ENCODE results near the gene FHIT. TPM values are rescaled to one million over a fixed set of nuclear protein-coding genes. Genes with fewer than 3 reads are reported as not detected.

FHIT gene
- total RNA-seq, 1 donor from 2014 or later, result 5.7 TPM

GRCh38 chr3:59886790-59887189 is 1364.5 kb downstream of the FHIT start:
- Histone ChIP-seq H3K4me3 (no peak overlapping the region), H3K4me2 (no peak overlapping the region), H3K36me3 (no peaks in the 10 kb centered on the region), H3K9me3 (ENCODE audit: low read depth) (no peaks in the 10 kb centered on the region), H4K20me1 (ENCODE audit: low read depth) (no peaks in the 10 kb centered on the region), H3K27ac (no peak overlapping the region), H2AFZ (replicated peaks) (no peak overlapping the region), H3K9ac (no peak overlapping the region), H3K27me3 (no peaks in the 10 kb centered on the region), H3K4me1 (no peaks in the 10 kb centered on the region), H3K79me2 (ENCODE audit: low read depth) (no peaks in the 10 kb centered on the region), H3F3A (ENCODE audit: low read depth) (no peaks in the 10 kb centered on the region)
- no peaks in the 10 kb centered on the region for H3K27me3 Mint-ChIP-seq (ENCODE audit: insufficient read depth, low read depth)
- DNase-seq (ENCODE audit: low spot score), result no peak
- no peaks in the 10 kb centered on the region for H3K9me3 Mint-ChIP-seq
- no peaks in the 10 kb centered on the region for H3K36me3 Mint-ChIP-seq
- H3K4me1 Mint-ChIP-seq, result no peaks in the 10 kb centered on the region
- H3K4me3 Mint-ChIP-seq, result no peak overlapping the region
- TF ChIP-seq, protein P1, sequence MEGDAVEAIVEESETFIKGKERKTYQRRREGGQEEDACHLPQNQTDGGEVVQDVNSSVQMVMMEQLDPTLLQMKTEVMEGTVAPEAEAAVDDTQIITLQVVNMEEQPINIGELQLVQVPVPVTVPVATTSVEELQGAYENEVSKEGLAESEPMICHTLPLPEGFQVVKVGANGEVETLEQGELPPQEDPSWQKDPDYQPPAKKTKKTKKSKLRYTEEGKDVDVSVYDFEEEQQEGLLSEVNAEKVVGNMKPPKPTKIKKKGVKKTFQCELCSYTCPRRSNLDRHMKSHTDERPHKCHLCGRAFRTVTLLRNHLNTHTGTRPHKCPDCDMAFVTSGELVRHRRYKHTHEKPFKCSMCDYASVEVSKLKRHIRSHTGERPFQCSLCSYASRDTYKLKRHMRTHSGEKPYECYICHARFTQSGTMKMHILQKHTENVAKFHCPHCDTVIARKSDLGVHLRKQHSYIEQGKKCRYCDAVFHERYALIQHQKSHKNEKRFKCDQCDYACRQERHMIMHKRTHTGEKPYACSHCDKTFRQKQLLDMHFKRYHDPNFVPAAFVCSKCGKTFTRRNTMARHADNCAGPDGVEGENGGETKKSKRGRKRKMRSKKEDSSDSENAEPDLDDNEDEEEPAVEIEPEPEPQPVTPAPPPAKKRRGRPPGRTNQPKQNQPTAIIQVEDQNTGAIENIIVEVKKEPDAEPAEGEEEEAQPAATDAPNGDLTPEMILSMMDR (IDR thresholded peaks at IDR 0.05), result no peak
- no peak for TF ChIP-seq EZH2phosphoT487 (IDR thresholded peaks at IDR 0.05)
- TF ChIP-seq EZH2 (IDR thresholded peaks at IDR 0.05), result no peak
- H3K27ac Mint-ChIP-seq, result no peak overlapping the region

DNA sequence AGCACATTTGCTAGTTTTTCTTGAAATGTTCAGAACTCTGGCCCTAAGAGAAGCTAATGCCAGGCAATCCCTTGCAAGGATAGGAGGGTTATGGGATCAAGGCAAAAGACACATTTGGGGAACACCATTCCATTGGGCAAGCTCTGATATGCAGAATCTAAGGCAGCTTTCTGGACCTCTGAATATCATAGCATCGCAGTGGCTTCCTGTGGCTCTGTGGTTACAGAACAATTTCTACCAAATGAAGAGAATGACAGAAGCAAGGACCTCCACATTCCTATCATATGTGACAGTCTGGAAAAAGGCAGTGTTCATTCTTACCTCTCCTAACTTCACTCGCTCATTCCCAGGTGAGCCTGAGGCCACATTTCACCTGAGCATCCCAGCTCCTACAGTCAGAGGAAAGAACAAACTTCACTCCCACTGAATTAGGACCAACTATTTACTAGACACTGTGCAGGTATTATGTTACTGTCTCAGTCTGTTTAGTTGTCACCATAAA is 1365.3 kb downstream of the FHIT start:
- no peaks in the 10 kb centered on the region for H3K4me1 ChIP-seq
- Mint-ChIP-seq H3K27ac (no peak overlapping the region), H3K4me1 (no peaks in the 10 kb centered on the region), H3K4me3 (no peak overlapping the region), H3K36me3 (no peaks in the 10 kb centered on the region), H3K27me3 (ENCODE audit: insufficient read depth, low read depth) (no peaks in the 10 kb centered on the region), H3K9me3 (no peaks in the 10 kb centered on the region)
- DNase-seq (ENCODE audit: low spot score), result no peak
- H2AFZ ChIP-seq (replicated peaks), result no peak overlapping the region
- no peak overlapping the region for H3K4me2 ChIP-seq
- no peaks in the 10 kb centered on the region for H3K27me3 ChIP-seq
- no peak overlapping the region for H3K9ac ChIP-seq
- no peak overlapping the region for H3K4me3 ChIP-seq
- no peaks in the 10 kb centered on the region for H3K9me3 ChIP-seq (ENCODE audit: low read depth)
- no peaks in the 10 kb centered on the region for H3K36me3 ChIP-seq
- H3F3A ChIP-seq (ENCODE audit: low read depth), result no peaks in the 10 kb centered on the region
- H4K20me1 ChIP-seq (ENCODE audit: low read depth), result no peaks in the 10 kb centered on the region
- TF ChIP-seq EZH2phosphoT487 (IDR thresholded peaks at IDR 0.05), result no peak
- TF ChIP-seq EZH2 (IDR thresholded peaks at IDR 0.05), result no peak
- TF ChIP-seq, protein P1 (IDR thresholded peaks at IDR 0.05), result no peak
- H3K79me2 ChIP-seq (ENCODE audit: low read depth), result no peaks in the 10 kb centered on the region
- H3K27ac ChIP-seq, result no peak overlapping the region

DNA sequence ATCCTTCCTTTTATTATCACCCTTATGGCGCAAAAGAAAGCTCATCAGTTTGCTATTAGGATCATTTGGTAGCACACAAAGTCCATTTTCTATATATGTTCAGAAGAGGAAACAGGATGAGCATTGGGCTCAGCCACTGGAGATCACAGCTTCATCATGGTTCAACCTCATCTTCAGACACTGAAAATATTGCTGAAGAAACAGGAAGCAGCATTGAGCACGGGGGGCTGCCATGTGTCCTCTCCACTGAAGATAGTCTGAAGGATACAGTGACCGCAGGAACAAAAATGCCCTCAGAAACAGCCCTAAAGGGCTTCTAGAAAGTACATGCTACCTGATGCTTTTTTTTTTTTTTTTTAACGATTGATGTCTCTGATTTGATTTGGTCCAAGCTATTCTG is 1366.2 kb downstream of the FHIT start:
- no peaks in the 10 kb centered on the region for H3K9me3 Mint-ChIP-seq
- Histone ChIP-seq H2AFZ (replicated peaks) (no peak overlapping the region), H3K27ac (no peak overlapping the region), H4K20me1 (ENCODE audit: low read depth) (no peaks in the 10 kb centered on the region), H3F3A (ENCODE audit: low read depth) (no peaks in the 10 kb centered on the region), H3K36me3 (no peaks in the 10 kb centered on the region), H3K79me2 (ENCODE audit: low read depth) (no peaks in the 10 kb centered on the region), H3K9ac (no peak overlapping the region), H3K9me3 (ENCODE audit: low read depth) (no peaks in the 10 kb centered on the region), H3K4me1 (no peaks in the 10 kb centered on the region), H3K4me3 (no peak overlapping the region), H3K4me2 (no peak overlapping the region), H3K27me3 (no peaks in the 10 kb centered on the region)
- H3K36me3 Mint-ChIP-seq, result no peaks in the 10 kb centered on the region
- no peak for DNase-seq (ENCODE audit: low spot score)
- no peaks in the 10 kb centered on the region for H3K4me1 Mint-ChIP-seq
- H3K27me3 Mint-ChIP-seq (ENCODE audit: insufficient read depth, low read depth), result no peaks in the 10 kb centered on the region
- TF ChIP-seq, protein P1 (IDR thresholded peaks at IDR 0.05), result no peak
- TF ChIP-seq EZH2 (IDR thresholded peaks at IDR 0.05), result no peak
- no peak for TF ChIP-seq EZH2phosphoT487 (IDR thresholded peaks at IDR 0.05)
- no peak overlapping the region for H3K4me3 Mint-ChIP-seq
- H3K27ac Mint-ChIP-seq, result no peak overlapping the region

All from neural progenitor cell (in vitro differentiated cells).